CD14-positive monocyte (primary cell): ENCODE data around the gene MYO5B. TPM values are rescaled to one million over a fixed set of nuclear protein-coding genes. Genes with fewer than 3 reads are reported as not detected.

Source experiments
- DNase-seq, 3 donors: peaks; one replicate each; pipeline ENCODE4 v3.0.0-alpha.2; 2011 to 2022
- H2AFZ ChIP-seq: 2 replicates; pipeline ENCODE4 v1.6.0; 2012; ENCODE audit warnings: mild to moderate bottlenecking, low read depth, low read length, inconsistent platforms; ENCODE audit not compliant: insufficient read depth, poor library complexity, severe bottlenecking
- H3K27ac ChIP-seq, 2 donors: 1 replicate in 1 of 2; 2 replicates in 1 of 2; pipeline ENCODE4 v1.5.1; 2012 to 2013; ENCODE audit warnings: low read length in 2 of 2, control low read depth in 1 of 2, inconsistent platforms in 1 of 2, low read depth in 1 of 2, mild to moderate bottlenecking in 1 of 2
- H3K27me3 ChIP-seq, 2 donors: one replicate each; pipeline versions ENCODE4 v1.6.0 to v1.6.1; 2011 to 2013; ENCODE audit warnings: low read length in 2 of 2; ENCODE audit not compliant: control insufficient read depth in 2 of 2, insufficient read depth in 2 of 2
- H3K36me3 ChIP-seq, 2 donors: replicated peaks in 1 of 2; 1 replicate in 1 of 2; 2 replicates in 1 of 2; pipeline versions ENCODE4 v1.5.1 to v1.6.1; 2012 to 2013; ENCODE audit warnings: low read length in 2 of 2, control low read depth in 1 of 2, inconsistent platforms in 1 of 2, mild to moderate bottlenecking in 1 of 2; ENCODE audit not compliant: insufficient read depth in 2 of 2, control insufficient read depth in 1 of 2
- H3K4me1 ChIP-seq, 2 donors: 1 replicate in 1 of 2; 2 replicates in 1 of 2; pipeline versions ENCODE4 v1.5.1 to v1.6.1; 2012 to 2013; ENCODE audit warnings: low read length in 2 of 2, control low read depth in 1 of 2, inconsistent platforms in 1 of 2, mild to moderate bottlenecking in 1 of 2, moderate library complexity in 1 of 2; ENCODE audit not compliant: insufficient read depth in 2 of 2, control insufficient read depth in 1 of 2
- H3K4me2 ChIP-seq: replicated peaks from 2 replicates; pipeline ENCODE3; 2012; ENCODE audit warnings: low read length, moderate library complexity, mild to moderate bottlenecking; ENCODE audit not compliant: poor library complexity, severe bottlenecking; ENCODE audit errors: extremely low read depth
- H3K4me3 ChIP-seq, 3 experiments: fragments of 200-600 bp in 1 of 3; sonication (generic) in 1 of 3; replicated peaks in 1 of 3; 1 replicate in 2 of 3; 2 replicates in 1 of 3; pipeline ENCODE4 v1.5.1; 2011 to 2013; ENCODE audit warnings: low read length in 3 of 3, mild to moderate bottlenecking in 3 of 3, control low read depth in 2 of 3, low read depth in 2 of 3, inconsistent platforms in 1 of 3, moderate library complexity in 1 of 3
- H3K79me2 ChIP-seq: 2 replicates; pipeline ENCODE4 v1.6.0; 2012; ENCODE audit warnings: mild to moderate bottlenecking, control low read depth, inconsistent platforms, low read length, moderate library complexity; ENCODE audit not compliant: insufficient read depth
- H3K9ac ChIP-seq: 2 replicates; pipeline ENCODE4 v1.6.0; 2017; ENCODE audit warnings: low read length, mild to moderate bottlenecking; ENCODE audit not compliant: insufficient read depth, poor library complexity, severe bottlenecking
- H3K9me3 ChIP-seq, 2 donors: replicated peaks in 1 of 2; 1 replicate in 1 of 2; 2 replicates in 1 of 2; pipeline versions ENCODE4 v1.5.1 to v1.6.1; 2012 to 2013; ENCODE audit warnings: low read length in 2 of 2, control low read depth in 1 of 2; ENCODE audit not compliant: control insufficient read depth in 1 of 2, insufficient read depth in 1 of 2
- H4K20me1 ChIP-seq: 2 replicates; pipeline ENCODE4 v1.6.0; 2012; ENCODE audit warnings: mild to moderate bottlenecking, low read length, control low read depth, moderate library complexity; ENCODE audit not compliant: insufficient read depth
- H3K27ac Mint-ChIP-seq, 7 donors: one replicate each; pipeline ENCODE4 v1.8.0; 2020; ENCODE audit warnings: mild to moderate bottlenecking in 7 of 7, mixed read lengths in 7 of 7, moderate library complexity in 6 of 7, inconsistent platforms in 2 of 7
- H3K27me3 Mint-ChIP-seq, 3 donors: one replicate each; pipeline ENCODE4 v1.8.0; 2021 to 2022; ENCODE audit warnings: low read depth in 3 of 3, mild to moderate bottlenecking in 3 of 3, mixed read lengths in 3 of 3, moderate library complexity in 3 of 3, inconsistent platforms in 1 of 3
- H3K36me3 Mint-ChIP-seq, 2 donors: one replicate each; pipeline ENCODE4 v1.8.0; 2020; ENCODE audit warnings: mixed read lengths in 2 of 2, inconsistent platforms in 1 of 2, mild to moderate bottlenecking in 1 of 2
- H3K4me1 Mint-ChIP-seq: one replicate; pipeline ENCODE4 v1.8.0; 2020; ENCODE audit warnings: mild to moderate bottlenecking, mixed read lengths
- H3K4me3 Mint-ChIP-seq, 2 donors: one replicate each; pipeline ENCODE4 v1.8.0; 2020; ENCODE audit warnings: mild to moderate bottlenecking in 2 of 2, mixed read lengths in 2 of 2, moderate library complexity in 1 of 2
- H3K9me3 Mint-ChIP-seq, 7 donors: one replicate each; pipeline ENCODE4 v1.8.0; 2020 to 2022; ENCODE audit warnings: mixed read lengths in 7 of 7, mild to moderate bottlenecking in 6 of 7, moderate library complexity in 6 of 7, inconsistent platforms in 2 of 7
- CTCF ChIP-seq: fragments of 200-600 bp; IDR thresholded peaks from one replicate; pipeline ENCODE4 v1.8.0; 2022; ENCODE audit warnings: antibody characterized with exemption, mild to moderate bottlenecking
- WGBS: methylation state at CpG from one replicate; pipeline ENCODE4 v1.1.5; 2013; ENCODE audit warnings: missing lambda C conversion rate; ENCODE audit not compliant: insufficient coverage; 5-methylcytosine and 5-hydroxymethylcytosine counted together
- intact Hi-C, 2 donors: fragments of 100-400 bp; cut with micrococcal nuclease; formaldehyde crosslinking; loops; one replicate each; pipeline versions ENCODE4 v1.15.0 to v1.15.1; 2023
- polyA plus RNA-seq, 3 donors: library from polyadenylated mRNA; depleted of rRNA in 1 of 3; unstranded in 2 of 3; stranded (reverse) in 1 of 3; fragments of 300-500 nt in 2 of 3; fragments of >200 nt in 1 of 3; fragmentation: Illumina TruSeq in 2 of 3; gene quantifications; 1 replicate in 2 of 3; 2 replicates in 1 of 3; pipeline ENCODE4 v1.2.3, GENCODE V29; 2012 to 2021

Gene MYO5B
- polyA plus RNA-seq, 3 donors, result 0.04 TPM; not detected in 2

GRCh38 chr18:49960376-49960775, 234.6 kb downstream of the MYO5B start:
- no peaks in the 10 kb centered on the region for H4K20me1 ChIP-seq
- no peaks in the 10 kb centered on the region for H3K27me3 ChIP-seq
- no peaks in the 10 kb centered on the region for H3K9me3 ChIP-seq
- H3K9me3 Mint-ChIP-seq, result peaks cover 0 to 2% (median 0%) of the 10 kb centered on the region in 7 donors
- WGBS, result 90% methylated on average over 4 of the region's 4 CpGs
- DNase-seq, result no peak
- peaks cover 1 to 11% (median 9%) of the 10 kb centered on the region in 3 donors for H3K27me3 Mint-ChIP-seq
- intact Hi-C loops, result no loop called here
- no peak overlapping the region for H2AFZ ChIP-seq
- no peaks in the 10 kb centered on the region for H3K36me3 Mint-ChIP-seq
- H3K27ac Mint-ChIP-seq, result no peak overlapping the region
- no peak overlapping the region for H3K4me3 ChIP-seq
- no peaks in the 10 kb centered on the region for H3K36me3 ChIP-seq
- TF ChIP-seq CTCF, result no peak
- no peak overlapping the region for H3K4me3 Mint-ChIP-seq
- H3K4me1 Mint-ChIP-seq, result no peaks in the 10 kb centered on the region
- H3K9ac ChIP-seq, result no peak overlapping the region
- no peaks in the 10 kb centered on the region for H3K79me2 ChIP-seq
- H3K4me2 ChIP-seq, result no peak overlapping the region
- H3K27ac ChIP-seq, result no peak overlapping the region
- no peaks in the 10 kb centered on the region for H3K4me1 ChIP-seq

- intact Hi-C loops, result no loop called here
- Histone ChIP-seq H3K27me3 (no peaks in the 10 kb centered on the region), H3K27ac (no peak overlapping the region), H3K4me1 (no peaks in the 10 kb centered on the region), H2AFZ (no peak overlapping the region), H3K79me2 (no peaks in the 10 kb centered on the region), H3K36me3 (no peaks in the 10 kb centered on the region), H3K9ac (no peak overlapping the region), H3K4me2 (no peak overlapping the region), H4K20me1 (no peaks in the 10 kb centered on the region), H3K9me3 (no peaks in the 10 kb centered on the region), H3K4me3 (no peak overlapping the region)
- Mint-ChIP-seq H3K27ac (no peak overlapping the region), H3K27me3 (peaks cover 1 to 8% (median 4%) of the 10 kb centered on the region in 3 donors), H3K9me3 (peaks cover 0 to 2% (median 0%) of the 10 kb centered on the region in 7 donors), H3K4me3 (no peak overlapping the region), H3K36me3 (no peaks in the 10 kb centered on the region), H3K4me1 (no peaks in the 10 kb centered on the region)
- TF ChIP-seq CTCF, result no peak
- 78% methylated on average over 2 of the region's 5 CpGs for WGBS
- no peak for DNase-seq
Observed at GRCh38 chr18:49959176-49959575, 235.8 kb downstream of the MYO5B start.
